Right kidney (tissue), 9 donors: ENCODE data around the gene SCAF11.
"Not testable (repeated sequence)": the region's sequence is repeated elsewhere in the genome, so short reads cannot be mapped to it uniquely, and the experiment has no call there.

ENCODE experiments used
- DNase-seq: peaks from one replicate; pipeline ENCODE4 v3.0.0-alpha.2; 2016
- long read RNA-seq, 8 donors: transcript quantifications; one replicate each; lab custom pipeline, GENCODE V29; 2026

SCAF11 gene, protein sequence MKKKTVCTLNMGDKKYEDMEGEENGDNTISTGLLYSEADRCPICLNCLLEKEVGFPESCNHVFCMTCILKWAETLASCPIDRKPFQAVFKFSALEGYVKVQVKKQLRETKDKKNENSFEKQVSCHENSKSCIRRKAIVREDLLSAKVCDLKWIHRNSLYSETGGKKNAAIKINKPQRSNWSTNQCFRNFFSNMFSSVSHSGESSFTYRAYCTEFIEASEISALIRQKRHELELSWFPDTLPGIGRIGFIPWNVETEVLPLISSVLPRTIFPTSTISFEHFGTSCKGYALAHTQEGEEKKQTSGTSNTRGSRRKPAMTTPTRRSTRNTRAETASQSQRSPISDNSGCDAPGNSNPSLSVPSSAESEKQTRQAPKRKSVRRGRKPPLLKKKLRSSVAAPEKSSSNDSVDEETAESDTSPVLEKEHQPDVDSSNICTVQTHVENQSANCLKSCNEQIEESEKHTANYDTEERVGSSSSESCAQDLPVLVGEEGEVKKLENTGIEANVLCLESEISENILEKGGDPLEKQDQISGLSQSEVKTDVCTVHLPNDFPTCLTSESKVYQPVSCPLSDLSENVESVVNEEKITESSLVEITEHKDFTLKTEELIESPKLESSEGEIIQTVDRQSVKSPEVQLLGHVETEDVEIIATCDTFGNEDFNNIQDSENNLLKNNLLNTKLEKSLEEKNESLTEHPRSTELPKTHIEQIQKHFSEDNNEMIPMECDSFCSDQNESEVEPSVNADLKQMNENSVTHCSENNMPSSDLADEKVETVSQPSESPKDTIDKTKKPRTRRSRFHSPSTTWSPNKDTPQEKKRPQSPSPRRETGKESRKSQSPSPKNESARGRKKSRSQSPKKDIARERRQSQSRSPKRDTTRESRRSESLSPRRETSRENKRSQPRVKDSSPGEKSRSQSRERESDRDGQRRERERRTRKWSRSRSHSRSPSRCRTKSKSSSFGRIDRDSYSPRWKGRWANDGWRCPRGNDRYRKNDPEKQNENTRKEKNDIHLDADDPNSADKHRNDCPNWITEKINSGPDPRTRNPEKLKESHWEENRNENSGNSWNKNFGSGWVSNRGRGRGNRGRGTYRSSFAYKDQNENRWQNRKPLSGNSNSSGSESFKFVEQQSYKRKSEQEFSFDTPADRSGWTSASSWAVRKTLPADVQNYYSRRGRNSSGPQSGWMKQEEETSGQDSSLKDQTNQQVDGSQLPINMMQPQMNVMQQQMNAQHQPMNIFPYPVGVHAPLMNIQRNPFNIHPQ (N-terminal part only)
- long read RNA-seq, donor 1, full-length matches to known transcripts = 17 of 53 reads
- long read RNA-seq, donor 1, partial matches to known transcripts = 36 of 53 reads
- long read RNA-seq, donor 1, other reads (novel, unspliced or antisense) = 0 of 53 reads
- long read RNA-seq, donor 2, full-length matches to known transcripts = 13 of 32 reads
- long read RNA-seq, donor 2, partial matches to known transcripts = 19 of 32 reads
- long read RNA-seq, donor 2, other reads (novel, unspliced or antisense) = 0 of 32 reads
- long read RNA-seq, donor 3, full-length matches to known transcripts = 9 of 27 reads
- long read RNA-seq, donor 3, partial matches to known transcripts = 18 of 27 reads
- long read RNA-seq, donor 3, other reads (novel, unspliced or antisense) = 0 of 27 reads
- long read RNA-seq, donor 4, full-length matches to known transcripts = 16 of 32 reads
- long read RNA-seq, donor 4, partial matches to known transcripts = 16 of 32 reads
- long read RNA-seq, donor 4, other reads (novel, unspliced or antisense) = 0 of 32 reads
- long read RNA-seq, donor 5, full-length matches to known transcripts = 14 of 22 reads
- long read RNA-seq, donor 5, partial matches to known transcripts = 8 of 22 reads
- long read RNA-seq, donor 5, other reads (novel, unspliced or antisense) = 0 of 22 reads
- long read RNA-seq, donor 6, full-length matches to known transcripts = 20 of 67 reads
- long read RNA-seq, donor 6, partial matches to known transcripts = 47 of 67 reads
- long read RNA-seq, donor 6, other reads (novel, unspliced or antisense) = 0 of 67 reads
- long read RNA-seq, donor 7, full-length matches to known transcripts = 36 of 57 reads
- long read RNA-seq, donor 7, partial matches to known transcripts = 21 of 57 reads
- long read RNA-seq, donor 7, other reads (novel, unspliced or antisense) = 0 of 57 reads
- long read RNA-seq, donor 8, full-length matches to known transcripts = 18 of 31 reads
- long read RNA-seq, donor 8, partial matches to known transcripts = 13 of 31 reads
- long read RNA-seq, donor 8, other reads (novel, unspliced or antisense) = 0 of 31 reads

GRCh38 chr12:45990468-45991283 is at the start of gene SCAF11:
Gene SCAF11 (minus strand): TSS chr12:45990574. CDS start chr12:45964167, 26,407 bp downstream.
- peak; percentile 96 for DNase-seq

GRCh38 chr12:46037066-46037465 is 46.7 kb upstream of the SCAF11 start:
- DNase-seq = not testable (repeated sequence)

DNA sequence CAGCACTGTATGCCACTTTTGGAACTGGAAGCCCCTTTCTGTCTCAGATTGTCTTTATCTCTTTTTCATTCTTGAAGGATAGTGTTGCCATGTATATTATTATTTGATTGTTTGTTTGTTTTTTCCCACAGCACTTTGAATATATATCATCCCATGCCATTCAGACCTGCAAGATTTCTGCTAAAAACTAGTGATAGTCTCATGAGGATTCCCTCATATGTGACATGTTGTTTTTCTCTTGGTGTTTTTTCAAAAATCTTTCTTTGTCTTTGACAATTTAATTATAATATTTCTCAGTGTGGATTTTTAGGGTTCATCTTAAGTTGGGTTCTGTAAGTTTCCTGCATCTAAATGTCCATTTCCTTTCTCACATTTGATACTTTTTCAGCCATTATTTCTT is 36.8 kb upstream of the SCAF11 start:
- no peak for DNase-seq

DNA sequence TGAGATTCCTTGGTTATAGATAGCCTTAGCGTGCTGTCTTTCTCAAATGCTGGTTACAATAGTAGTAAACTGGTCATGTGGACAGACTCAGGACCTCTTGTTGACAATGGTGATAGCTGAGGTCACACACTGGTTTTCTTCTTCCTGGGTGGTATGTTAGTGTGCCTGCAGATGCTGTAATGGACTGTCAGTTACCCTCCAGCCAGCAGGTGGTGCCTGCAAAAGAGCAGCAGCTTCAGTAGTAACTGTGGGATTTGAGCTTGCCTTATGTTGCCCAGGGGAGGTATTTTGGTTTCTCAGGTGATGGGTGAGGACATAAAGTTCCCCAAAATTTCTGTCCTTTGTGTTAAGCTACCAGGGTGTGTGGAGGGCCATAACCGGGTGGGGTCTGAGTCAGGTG is 33.7 kb upstream of the SCAF11 start:
- DNase-seq = no peak

DNA sequence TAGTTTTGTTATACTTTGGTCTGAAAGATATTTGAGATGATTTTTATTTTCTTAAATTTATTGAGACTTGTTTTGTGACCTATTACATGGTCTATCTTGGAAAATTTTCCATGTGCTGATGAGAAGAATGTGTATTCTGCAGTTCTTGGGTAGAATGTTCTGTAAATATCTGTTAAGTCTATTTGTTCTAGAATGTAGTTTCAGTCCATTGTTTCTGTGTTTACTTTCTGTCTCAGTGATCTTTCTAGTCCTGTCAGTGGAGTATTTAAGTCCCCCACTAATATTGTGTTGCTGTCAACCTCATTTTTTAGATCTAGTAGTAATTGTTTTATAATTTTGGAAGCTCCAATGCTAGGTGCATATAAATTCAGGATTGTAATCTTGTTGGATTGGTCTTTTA is 30.4 kb upstream of the SCAF11 start:
- no peak for DNase-seq

- DNase-seq = not testable (repeated sequence)
Observed at GRCh38 chr12:46018712-46019111, 28.3 kb upstream of the SCAF11 start.

- DNase-seq = not testable (repeated sequence)
Observed at GRCh38 chr12:46017866-46018375, 27.5 kb upstream of the SCAF11 start.

- DNase-seq = no peak
Observed at GRCh38 chr12:46005823-46006222, 15.4 kb upstream of the SCAF11 start.

DNA sequence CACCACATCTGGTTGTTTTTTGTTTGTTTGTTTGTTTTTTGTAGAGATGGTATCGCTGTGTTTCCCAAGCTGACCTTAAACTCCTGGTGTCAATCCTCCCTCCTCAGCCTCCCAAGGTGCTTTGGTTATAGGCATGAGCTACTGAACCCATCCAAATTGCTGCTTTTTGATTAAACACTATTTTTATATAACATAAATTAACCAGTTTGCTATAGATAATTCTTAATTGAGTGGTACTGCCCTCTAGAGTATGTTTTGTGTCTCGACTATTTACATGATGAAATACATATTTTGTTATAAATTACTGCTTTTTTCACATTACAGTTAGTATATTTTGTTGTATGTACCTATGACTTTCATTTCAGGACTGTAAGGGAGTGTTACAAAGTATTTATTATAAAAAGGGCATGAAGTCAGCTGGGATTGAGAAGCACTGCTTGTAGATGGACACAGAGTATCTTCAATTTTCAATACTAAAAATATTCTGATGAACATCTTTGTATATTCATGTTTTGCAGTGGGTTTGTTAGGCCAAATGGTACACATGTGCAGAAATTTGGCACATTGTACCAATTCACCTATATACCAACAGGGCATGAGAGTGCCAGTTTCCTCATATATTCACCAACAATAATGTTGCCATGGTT is 14.9 kb upstream of the SCAF11 start:
- no peak for DNase-seq

DNA sequence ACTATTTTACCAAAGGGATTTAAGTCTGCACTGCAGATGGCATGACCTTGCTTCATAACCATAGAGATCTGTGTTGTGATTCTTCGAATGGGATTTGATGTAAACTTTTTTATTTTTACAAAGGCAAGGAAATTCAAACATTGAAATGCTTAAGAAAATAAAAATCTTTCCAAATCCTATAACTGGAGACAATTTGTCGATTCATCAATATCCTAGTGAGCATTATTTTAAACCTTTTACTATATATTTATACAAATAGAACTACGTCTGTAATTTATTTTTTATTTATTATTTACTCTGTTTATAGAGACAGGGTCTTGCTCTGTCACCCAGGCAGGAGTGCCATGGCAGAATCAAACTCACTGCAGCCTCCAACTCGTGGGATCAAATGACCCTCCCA is 14.3 kb upstream of the SCAF11 start:
- DNase-seq = no peak

DNA sequence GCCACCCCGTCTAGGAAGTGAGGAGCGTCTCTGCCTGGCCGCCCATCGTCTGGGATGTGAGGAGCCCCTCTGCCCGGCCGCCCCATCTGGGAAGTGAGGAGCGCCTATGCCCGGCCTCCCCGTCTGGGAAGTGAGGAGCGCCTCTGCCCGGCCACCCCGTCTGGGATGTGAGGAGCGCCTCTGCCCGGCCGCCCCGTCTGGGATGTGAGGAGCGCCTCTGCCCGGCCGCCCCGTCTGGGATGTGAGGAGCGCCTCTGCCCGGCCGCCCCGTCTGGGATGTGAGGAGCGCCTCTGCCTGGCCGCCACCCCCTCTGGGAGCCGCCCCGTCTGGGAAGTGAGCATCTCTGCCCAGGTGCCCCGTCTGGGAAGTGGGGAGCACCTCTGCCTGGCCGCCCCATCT is 9.7 kb upstream of the SCAF11 start:
- not testable (repeated sequence) for DNase-seq

- no peak for DNase-seq
Observed at GRCh38 chr12:45994736-45995135, 4.4 kb upstream of the SCAF11 start.

DNA sequence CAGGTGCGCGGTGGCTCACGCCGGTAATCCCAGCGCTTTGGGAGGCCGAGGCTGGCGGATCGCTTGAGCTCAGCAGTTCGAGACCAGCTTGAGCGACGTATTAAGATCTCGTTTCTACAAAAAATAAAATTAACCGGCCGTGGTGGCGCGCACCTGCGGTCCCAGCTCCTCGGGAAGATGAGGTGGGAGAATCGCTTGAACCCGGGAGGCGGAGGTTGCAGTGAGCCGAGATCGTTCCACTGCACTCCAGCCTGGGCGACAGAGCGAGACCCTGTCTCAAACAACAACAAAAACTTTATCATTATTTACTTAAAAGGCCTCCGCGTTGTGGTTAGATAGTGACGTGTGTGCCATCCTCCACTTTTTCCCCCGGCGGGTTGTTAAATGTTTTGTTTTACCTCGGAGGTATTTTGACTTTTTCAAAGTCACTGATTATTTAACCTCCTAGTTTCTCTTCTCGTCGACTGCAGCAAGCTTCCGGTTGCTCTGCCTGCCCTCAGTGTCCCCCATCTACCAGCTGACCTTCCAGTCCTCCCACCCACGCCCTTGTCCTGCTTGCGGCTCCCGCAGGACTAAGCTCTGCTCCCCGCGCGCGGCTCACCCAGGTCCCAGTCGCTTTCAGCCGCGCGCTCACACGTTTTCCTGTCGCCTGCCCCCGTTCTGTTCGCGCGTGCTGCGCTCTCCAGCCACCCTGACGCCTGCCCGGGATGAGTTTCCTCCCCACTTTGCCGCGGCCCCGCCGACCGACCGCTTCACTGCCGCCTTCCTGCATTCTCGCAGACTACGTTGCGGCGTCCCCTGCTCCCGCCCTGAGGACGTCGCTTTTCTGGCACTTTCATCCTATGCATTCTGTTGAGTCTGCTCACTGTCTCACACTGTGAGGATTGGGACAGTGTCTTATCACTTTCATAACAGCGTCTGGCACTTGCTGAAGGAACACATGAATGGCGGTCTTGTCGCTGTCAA is 1.2 kb upstream of the SCAF11 start:
- DNase-seq = peak; percentile 87

DNA sequence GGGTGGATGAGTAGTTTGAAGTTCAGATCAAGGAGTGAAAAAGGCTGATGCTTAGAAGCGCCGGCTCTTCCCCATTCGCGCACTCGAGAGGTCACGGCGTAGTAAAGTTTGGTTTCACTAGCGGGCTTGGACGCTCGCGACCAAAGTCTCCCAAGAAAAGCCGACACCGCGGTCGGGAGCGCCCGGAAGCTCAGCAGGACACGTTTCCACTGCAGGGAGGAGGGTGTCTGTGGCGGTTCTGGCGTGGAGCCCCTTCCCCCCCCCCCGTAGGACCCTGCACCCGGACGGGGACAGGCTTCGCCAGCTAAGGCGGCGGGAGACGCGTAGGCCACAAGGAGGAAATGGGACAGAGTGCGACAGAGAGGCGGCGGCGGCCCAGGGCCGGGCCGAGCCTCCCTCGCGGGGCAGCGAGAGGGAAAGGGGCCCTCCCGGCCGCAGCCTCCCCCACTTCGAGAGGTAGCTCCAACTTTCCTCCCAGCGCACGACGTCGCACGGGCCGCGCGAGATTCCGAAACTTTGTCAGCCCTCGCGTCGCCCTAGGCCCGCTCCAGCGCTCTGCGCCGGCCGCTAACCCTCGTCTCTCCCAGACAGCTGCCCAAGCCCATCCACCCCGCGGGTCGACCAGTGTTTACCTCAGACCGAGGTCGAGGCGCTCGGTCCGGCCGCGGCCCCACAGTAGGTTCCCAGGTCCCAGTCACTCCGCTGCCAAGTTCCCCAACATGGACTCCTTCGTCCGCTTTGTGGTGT is 480 bp downstream of the SCAF11 start:
- DNase-seq = peak; percentile 95

DNA sequence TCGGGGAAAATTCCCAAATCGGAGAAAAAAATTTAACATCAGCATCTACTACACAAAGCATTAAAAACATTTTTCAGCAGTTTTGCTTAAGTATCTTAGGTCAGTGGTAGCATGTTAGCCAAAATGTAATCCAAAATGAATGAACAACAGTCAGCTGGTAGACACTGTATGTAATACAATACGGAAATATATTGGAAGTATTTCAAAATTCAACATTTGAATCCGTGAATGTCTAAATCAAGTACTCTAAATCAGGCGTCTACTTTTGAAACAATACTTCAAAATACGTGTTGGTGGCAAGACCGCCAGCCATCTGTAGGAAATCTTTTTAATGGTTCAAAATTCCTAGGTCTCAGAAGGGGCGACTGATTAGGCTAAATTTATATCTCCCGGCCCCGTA is 1.1 kb downstream of the SCAF11 start:
- no peak for DNase-seq

- DNase-seq = no peak
Observed at GRCh38 chr12:45988264-45988663, 2.1 kb downstream of the SCAF11 start.

- DNase-seq = no peak
Observed at GRCh38 chr12:45987340-45987727, 3.0 kb downstream of the SCAF11 start.
